ENCODE data around the gene FCHSD2.

DNA sequence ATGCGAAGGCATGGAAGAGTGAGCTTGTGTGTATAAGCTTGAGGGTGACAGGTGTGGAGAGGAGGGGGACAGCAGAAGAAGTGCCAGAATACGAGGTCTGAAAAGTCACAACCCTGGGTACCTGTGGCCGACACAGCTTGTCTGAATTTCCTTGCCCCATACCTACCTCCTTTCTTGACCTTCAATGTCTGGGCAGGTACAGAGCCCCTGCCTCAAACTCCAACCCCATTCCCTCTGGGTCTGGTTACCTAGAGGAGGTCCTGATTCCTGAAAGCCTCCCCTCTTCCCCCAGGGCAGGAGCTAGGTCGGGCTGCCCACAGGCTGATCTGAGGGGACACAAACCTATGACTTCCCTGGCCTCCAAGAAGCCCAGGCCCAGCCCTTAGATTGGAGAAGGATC, 36.6 kb upstream of the FCHSD2 start:
- TF ChIP-seq, protein P1, sequence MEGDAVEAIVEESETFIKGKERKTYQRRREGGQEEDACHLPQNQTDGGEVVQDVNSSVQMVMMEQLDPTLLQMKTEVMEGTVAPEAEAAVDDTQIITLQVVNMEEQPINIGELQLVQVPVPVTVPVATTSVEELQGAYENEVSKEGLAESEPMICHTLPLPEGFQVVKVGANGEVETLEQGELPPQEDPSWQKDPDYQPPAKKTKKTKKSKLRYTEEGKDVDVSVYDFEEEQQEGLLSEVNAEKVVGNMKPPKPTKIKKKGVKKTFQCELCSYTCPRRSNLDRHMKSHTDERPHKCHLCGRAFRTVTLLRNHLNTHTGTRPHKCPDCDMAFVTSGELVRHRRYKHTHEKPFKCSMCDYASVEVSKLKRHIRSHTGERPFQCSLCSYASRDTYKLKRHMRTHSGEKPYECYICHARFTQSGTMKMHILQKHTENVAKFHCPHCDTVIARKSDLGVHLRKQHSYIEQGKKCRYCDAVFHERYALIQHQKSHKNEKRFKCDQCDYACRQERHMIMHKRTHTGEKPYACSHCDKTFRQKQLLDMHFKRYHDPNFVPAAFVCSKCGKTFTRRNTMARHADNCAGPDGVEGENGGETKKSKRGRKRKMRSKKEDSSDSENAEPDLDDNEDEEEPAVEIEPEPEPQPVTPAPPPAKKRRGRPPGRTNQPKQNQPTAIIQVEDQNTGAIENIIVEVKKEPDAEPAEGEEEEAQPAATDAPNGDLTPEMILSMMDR (IDR thresholded peaks at IDR 0.05; ENCODE audit: low read depth, low read length), result no peak
- no peak for TF ChIP-seq POLR2A (IDR thresholded peaks at IDR 0.05; ENCODE audit: extremely low read depth, insufficient read length)
- TF ChIP-seq MYC (IDR thresholded peaks at IDR 0.05; ENCODE audit: low read depth, low read length), result no peak
- TF ChIP-seq, protein P2, sequence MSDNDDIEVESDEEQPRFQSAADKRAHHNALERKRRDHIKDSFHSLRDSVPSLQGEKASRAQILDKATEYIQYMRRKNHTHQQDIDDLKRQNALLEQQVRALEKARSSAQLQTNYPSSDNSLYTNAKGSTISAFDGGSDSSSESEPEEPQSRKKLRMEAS (IDR thresholded peaks at IDR 0.05; ENCODE audit: low read depth, low read length), result no peak

All from NB4 (cell line).